Measurements from ENCODE around the gene TMEM11. TPM values are rescaled to one million over a fixed set of nuclear protein-coding genes. Genes with fewer than 3 reads are reported as not detected.

TMEM11 gene
- total RNA-seq, 1 donor from 2014 or later, result 39.7 TPM

DNA sequence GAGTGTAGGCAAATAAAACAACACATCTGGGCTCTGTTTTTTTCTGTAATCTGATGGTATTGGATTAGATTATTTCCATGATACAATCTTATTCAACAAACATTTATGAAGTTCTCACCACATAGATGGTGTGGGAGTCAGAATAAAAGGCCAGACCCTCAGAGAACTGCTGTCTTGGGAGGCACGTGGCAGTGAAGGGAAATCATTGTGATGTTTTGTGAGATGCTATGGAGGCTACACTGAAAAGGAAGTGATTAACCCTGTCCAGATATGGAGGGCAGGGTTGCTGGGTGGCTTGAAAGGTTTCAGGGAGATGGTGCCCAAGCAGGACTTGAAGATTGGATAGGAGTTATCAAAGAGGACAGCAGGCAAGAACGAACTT is 51.6 kb downstream of the TMEM11 start:
- H3K27me3 ChIP-seq (ENCODE audit: low read depth), result no peaks in the 10 kb centered on the region
- H3K4me3 ChIP-seq, result no peak overlapping the region
- no peaks in the 10 kb centered on the region for H3K9me3 ChIP-seq (replicated peaks)
- peak overlapping the region; percentile 70 for H3K27ac ChIP-seq (replicated peaks)
- no peaks in the 10 kb centered on the region for H3K36me3 ChIP-seq
- H3K4me1 ChIP-seq, result peaks cover 50% of the 10 kb centered on the region
- no peak for DNase-seq
- intact Hi-C loops (cut with micrococcal nuclease), result no loop called here
- TF ChIP-seq CTCF (IDR thresholded peaks at IDR 0.05; ENCODE audit: borderline replicate concordance), result no peak

DNA sequence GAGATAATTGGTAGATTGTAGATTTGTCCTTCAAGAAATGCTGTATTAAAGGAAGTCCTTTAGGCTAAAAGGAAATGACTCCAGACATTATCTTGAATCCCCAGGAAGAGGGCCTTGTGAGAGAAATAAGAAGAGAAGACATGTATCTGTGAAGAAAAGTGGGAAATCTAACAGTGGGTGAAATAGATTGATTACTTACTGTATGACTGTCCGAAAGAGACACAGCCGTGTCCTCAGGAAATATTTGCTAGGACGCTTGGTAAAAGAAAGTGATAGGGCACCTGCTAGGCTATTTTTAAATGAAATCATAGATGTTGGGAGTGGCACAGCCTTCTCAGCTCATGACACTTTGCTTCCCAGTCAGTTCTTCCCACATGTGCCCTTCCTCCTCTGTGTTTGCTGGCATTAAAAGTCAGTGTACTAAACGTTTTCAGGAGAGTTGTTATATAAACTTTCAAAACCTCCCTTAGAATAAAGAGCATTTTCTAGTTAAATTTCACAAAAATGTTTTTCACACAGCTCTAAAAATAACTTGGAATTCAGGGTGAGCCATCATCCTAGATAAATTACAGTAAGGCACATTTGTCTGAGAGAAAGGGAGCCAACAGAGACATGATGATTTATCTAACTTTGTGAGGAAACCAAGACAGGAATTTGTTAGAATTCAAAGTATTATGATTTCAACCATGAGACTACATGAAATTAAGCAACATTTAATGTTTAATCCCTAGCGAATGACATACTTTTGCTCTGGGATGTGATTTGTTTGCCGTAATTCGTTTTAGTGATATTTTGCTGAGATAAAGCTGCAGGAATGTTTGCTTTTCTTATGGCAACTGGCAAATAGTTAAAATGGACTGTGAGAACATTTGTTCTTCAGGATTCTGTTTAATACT is 52.2 kb downstream of the TMEM11 start:
- no peak overlapping the region for H3K4me3 ChIP-seq
- peaks cover 43% of the 10 kb centered on the region for H3K4me1 ChIP-seq
- H3K27me3 ChIP-seq (ENCODE audit: low read depth), result no peaks in the 10 kb centered on the region
- DNase-seq, result no peak
- no peaks in the 10 kb centered on the region for H3K36me3 ChIP-seq
- H3K27ac ChIP-seq (replicated peaks), result peak overlapping the region; percentile 70
- no peaks in the 10 kb centered on the region for H3K9me3 ChIP-seq (replicated peaks)
- intact Hi-C loops (cut with micrococcal nuclease), result no loop called here
- TF ChIP-seq CTCF (IDR thresholded peaks at IDR 0.05; ENCODE audit: borderline replicate concordance), result no peak

GRCh38 chr17:21160401-21160800 is 53.6 kb downstream of the TMEM11 start:
- intact Hi-C loops (cut with micrococcal nuclease), result no loop called here
- TF ChIP-seq CTCF (IDR thresholded peaks at IDR 0.05; ENCODE audit: borderline replicate concordance), result no peak
- Histone ChIP-seq H3K9me3 (replicated peaks) (peaks cover 5% of the 10 kb centered on the region), H3K27ac (replicated peaks) (no peak overlapping the region), H3K27me3 (ENCODE audit: low read depth) (no peaks in the 10 kb centered on the region), H3K4me3 (no peak overlapping the region), H3K36me3 (no peaks in the 10 kb centered on the region), H3K4me1 (peaks cover 30% of the 10 kb centered on the region)
- DNase-seq, result no peak

DNA sequence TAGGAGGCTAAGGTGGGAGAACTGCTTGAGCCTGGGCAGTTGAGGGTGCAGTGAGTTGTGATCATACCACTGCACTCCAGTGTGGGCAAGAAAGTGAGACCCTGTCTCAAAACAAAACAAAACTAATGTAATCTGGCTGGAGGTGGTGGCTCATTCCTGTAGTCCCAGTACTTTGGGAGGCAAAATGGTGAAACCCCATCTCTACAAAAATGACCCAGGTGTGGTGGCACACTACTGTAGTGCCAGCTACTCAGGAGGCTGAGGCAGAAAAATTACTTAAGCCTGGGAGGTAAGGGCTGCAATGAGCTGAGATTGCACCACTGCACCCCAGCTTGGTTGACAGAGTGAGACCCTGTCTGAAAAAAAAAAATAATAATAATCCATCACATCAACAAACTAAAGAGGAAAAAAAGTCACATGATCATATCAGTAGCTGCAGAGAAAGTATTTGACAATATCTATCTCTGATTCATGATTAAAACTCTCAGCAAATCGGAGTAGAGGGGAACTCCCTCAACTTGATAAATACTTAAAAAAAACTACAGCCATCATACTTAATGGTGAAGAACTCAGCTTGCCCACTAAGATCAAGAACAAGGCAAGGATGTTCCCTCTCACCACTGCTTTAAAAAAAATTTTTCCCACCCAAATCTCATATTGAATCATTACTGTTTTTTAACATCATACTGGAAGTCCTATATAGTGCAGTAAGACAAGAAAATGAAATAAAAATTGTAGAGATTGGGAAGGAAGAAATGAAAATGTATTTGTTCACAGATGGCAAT is 56.2 kb downstream of the TMEM11 start:
- no peak overlapping the region for H3K27ac ChIP-seq (replicated peaks)
- intact Hi-C loops (cut with micrococcal nuclease), result no loop called here
- no peak for TF ChIP-seq CTCF (IDR thresholded peaks at IDR 0.05; ENCODE audit: borderline replicate concordance)
- no peak for DNase-seq
- no peaks in the 10 kb centered on the region for H3K27me3 ChIP-seq (ENCODE audit: low read depth)
- peaks cover 14% of the 10 kb centered on the region for H3K9me3 ChIP-seq (replicated peaks)
- H3K4me3 ChIP-seq, result no peak overlapping the region
- H3K4me1 ChIP-seq, result peaks cover 22% of the 10 kb centered on the region
- H3K36me3 ChIP-seq, result no peaks in the 10 kb centered on the region

- no peaks in the 10 kb centered on the region for H3K4me1 ChIP-seq
- H3K27ac ChIP-seq (replicated peaks), result no peak overlapping the region
- no peak for DNase-seq
- intact Hi-C loops (cut with micrococcal nuclease), result no loop called here
- H3K36me3 ChIP-seq, result peaks cover under 1% of the 10 kb centered on the region
- TF ChIP-seq CTCF (IDR thresholded peaks at IDR 0.05; ENCODE audit: borderline replicate concordance), result no peak
- peaks cover 25% of the 10 kb centered on the region for H3K9me3 ChIP-seq (replicated peaks)
- H3K4me3 ChIP-seq, result no peak overlapping the region
- H3K27me3 ChIP-seq (ENCODE audit: low read depth), result no peaks in the 10 kb centered on the region
Measured at GRCh38 chr17:21152731-21153130, 61.2 kb downstream of the TMEM11 start.

Measured in left ventricle myocardium inferior (tissue), 1 donor.